PFSK-1 (cell line): ENCODE data around the gene TRAK1.

ENCODE experiments used
- FOXP2 ChIP-seq: optimal IDR thresholded peaks from 2 replicates; pipeline ENCODE3; 2011; ENCODE audit warnings: borderline replicate concordance, control low read depth, inconsistent platforms; ENCODE audit not compliant: insufficient read depth; ENCODE audit errors: extremely low read length, extremely low read depth
- POLR2AphosphoS5 ChIP-seq: IDR thresholded peaks from 2 replicates; pipeline ENCODE4 v1.6.1; 2012; ENCODE audit warnings: low read depth, mild to moderate bottlenecking, control low read depth, low read length, moderate library complexity
- REST ChIP-seq, 2 experiments: IDR thresholded peaks; 2 replicates each; pipeline versions ENCODE4 v1.6.1 to v1.8.0; 2011 to 2012; ENCODE audit warnings: low read depth in 2 of 2, low read length in 2 of 2, control low read depth in 1 of 2, inconsistent platforms in 1 of 2, mild to moderate bottlenecking in 1 of 2, moderate library complexity in 1 of 2; ENCODE audit not compliant: insufficient read depth in 1 of 2
- SIN3A ChIP-seq: IDR thresholded peaks from 2 replicates; pipeline ENCODE4 v1.6.1; 2012; ENCODE audit warnings: mild to moderate bottlenecking, low read length, moderate library complexity, borderline replicate concordance; ENCODE audit not compliant: insufficient read depth
- TAF1 ChIP-seq: IDR thresholded peaks from 2 replicates; pipeline ENCODE4 v1.6.1; 2012; ENCODE audit warnings: low read length, control low read depth, borderline replicate concordance; ENCODE audit not compliant: insufficient read depth

The TRAK1 gene

GRCh38 chr3:42191443-42191747 is 100.2 kb downstream of the TRAK1 start:
- TF ChIP-seq SIN3A (no peak), REST (IDR thresholded peaks at IDR 0.05; ENCODE audit: insufficient read depth in 1 of 2, low read depth in 2 of 2, low read length in 2 of 2) (no peak), FOXP2 (no peak), POLR2AphosphoS5 (no peak), TAF1 (no peak)

DNA sequence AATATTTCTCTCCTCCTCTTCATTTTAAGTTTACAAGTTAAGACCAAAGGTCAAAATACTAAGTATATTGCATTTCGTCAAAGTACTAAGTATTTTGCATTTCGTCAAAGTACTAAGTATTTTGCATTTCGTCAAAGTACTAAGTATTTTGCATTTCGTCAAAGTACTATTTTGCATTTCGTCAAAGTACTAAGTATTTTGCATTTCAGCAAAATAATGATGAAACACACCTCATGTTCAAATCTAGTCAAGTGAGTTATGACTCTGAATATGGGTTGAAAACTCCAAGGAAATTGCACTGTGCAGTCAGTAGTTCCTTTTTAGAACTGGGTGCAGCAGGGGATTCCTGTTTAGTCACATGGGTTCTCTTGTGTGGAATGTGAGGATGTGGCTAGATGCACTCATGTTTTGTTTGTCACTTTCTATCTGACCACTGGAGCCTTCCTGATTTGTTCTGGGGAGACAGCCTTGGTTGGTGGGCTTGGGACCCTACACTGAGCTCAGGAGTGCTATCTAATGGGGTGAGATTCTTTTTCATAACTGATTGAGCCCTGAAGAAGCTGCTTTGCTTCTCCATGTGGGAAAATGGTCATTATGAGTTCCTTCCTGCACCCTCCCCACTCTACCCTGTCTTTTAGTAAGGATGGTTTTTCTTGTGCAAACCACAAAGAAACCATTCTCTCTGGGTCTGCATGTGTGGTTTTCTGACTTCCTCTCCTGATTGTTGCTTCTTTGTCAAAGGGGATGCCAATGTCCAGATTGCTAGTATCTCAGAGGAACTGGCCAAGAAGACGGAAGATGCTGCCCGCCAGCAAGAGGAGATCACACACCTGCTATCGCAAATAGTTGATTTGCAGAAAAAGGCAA is 101.4 kb downstream of the TRAK1 start:
- TF ChIP-seq REST (IDR thresholded peaks at IDR 0.05; ENCODE audit: insufficient read depth in 1 of 2, low read depth in 2 of 2, low read length in 2 of 2) (no peak), TAF1 (no peak), POLR2AphosphoS5 (no peak), FOXP2 (no peak), SIN3A (no peak)

GRCh38 chr3:42194943-42195510 is 103.9 kb downstream of the TRAK1 start:
- TF ChIP-seq POLR2AphosphoS5 (no peak), REST (IDR thresholded peaks at IDR 0.05; ENCODE audit: insufficient read depth in 1 of 2, low read depth in 2 of 2, low read length in 2 of 2) (no peak)

DNA sequence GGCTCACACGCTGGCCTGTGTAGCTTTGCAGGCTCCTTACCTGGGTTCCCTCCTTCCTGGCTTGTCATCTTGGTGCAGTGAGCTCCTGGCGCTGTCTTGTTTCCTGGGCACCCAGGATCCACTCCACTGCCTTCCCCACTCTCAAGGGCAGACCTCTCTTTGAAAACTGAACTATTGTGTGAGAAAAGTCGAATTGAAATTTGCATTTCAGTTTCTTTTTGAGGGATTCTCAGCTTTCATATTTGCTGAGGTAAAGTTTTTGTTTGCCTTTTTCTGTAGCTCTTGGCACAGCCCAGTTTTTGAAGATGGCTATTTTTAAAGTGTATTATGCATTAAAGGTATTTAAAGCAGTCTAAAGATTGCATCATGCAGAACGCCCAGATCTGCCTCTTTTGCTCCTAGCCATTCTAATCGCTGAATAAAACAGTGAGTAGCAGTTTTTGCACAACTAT is 104.7 kb downstream of the TRAK1 start:
- TF ChIP-seq FOXP2, result no peak
- no peak for TF ChIP-seq SIN3A
- no peak for TF ChIP-seq POLR2AphosphoS5
- TF ChIP-seq TAF1, result no peak

DNA sequence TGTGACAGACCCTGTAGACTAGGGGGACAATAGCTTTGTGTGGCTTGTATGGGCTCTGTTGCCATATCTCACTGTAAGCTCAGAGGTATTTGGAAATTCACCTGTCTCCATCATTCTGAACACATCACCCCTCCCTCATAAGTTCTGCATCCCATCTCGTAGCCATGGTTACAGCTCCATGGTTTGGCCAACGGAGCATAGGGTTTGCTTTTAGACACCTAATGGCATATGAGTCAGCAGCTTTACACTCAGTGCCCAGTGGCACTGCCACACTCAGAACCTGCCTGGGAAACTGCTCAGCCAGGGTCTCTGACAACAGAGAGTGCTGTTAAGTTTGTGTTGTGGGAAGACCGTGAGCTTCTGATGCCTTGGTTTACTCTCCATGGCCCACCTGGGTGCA is 107.6 kb downstream of the TRAK1 start:
- TF ChIP-seq SIN3A (no peak), REST (IDR thresholded peaks at IDR 0.05; ENCODE audit: insufficient read depth in 1 of 2, low read depth in 2 of 2, low read length in 2 of 2) (no peak), FOXP2 (no peak), TAF1 (no peak), POLR2AphosphoS5 (no peak)
